Omental fat pad (tissue), 4 donors: ENCODE measurements around the gene POLR3E. TPM values are rescaled to one million over a fixed set of nuclear protein-coding genes. Genes with fewer than 3 reads are reported as not detected.

ENCODE experiments used
- ATAC-seq: fragments of 150-250 bp; one replicate; pipeline ENCODE4 v1.9.1; 2016; ENCODE audit warnings: mild to moderate bottlenecking, moderate library complexity; ENCODE audit not compliant: low FRiP score
- DNase-seq: peaks from one replicate; pipeline ENCODE4 v3.0.0-alpha.2; 2019; ENCODE audit warnings: low spot score
- total RNA-seq, 4 donors: library from RNA; depleted of rRNA; stranded (reverse); fragments of >200 nt; gene quantifications; one replicate each; pipeline ENCODE4 v1.1.0, GENCODE V29; 2016
- TF ChIP-seq, protein P1 (sequence below), 3 donors: fragments of 450-650 bp; IDR thresholded peaks; one replicate each; pipeline ENCODE4 v1.5.1; 2016 to 2017; ENCODE audit warnings: antibody characterized with exemption in 3 of 3, mild to moderate bottlenecking in 3 of 3, moderate library complexity in 2 of 3

POLR3E gene
- total RNA-seq, 4 donors from 2014 or later = 46.3 to 73.4 (median 54.0) TPM

DNA sequence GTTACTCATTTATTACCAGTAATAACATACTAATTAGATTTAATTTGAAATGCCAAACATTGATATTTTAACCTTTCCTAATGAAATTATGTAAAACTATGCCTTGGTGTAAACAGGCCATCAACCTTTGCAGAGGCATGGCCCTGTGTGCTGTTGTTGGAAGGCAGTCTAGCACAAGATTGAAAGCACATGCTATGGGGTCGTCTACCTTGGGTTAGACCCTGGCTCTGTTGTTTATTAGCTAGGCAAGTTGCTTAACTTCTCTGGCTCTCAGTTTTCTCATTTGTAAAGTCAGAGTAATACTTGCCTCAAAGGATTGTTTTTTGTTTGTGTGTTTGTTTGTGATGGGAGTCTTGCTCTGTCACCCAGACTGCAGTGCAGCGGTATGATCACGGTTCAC is 86.6 kb downstream of the POLR3E start:
- ATAC-seq (no peak), DNase-seq (no peak)
- TF ChIP-seq, protein P1, sequence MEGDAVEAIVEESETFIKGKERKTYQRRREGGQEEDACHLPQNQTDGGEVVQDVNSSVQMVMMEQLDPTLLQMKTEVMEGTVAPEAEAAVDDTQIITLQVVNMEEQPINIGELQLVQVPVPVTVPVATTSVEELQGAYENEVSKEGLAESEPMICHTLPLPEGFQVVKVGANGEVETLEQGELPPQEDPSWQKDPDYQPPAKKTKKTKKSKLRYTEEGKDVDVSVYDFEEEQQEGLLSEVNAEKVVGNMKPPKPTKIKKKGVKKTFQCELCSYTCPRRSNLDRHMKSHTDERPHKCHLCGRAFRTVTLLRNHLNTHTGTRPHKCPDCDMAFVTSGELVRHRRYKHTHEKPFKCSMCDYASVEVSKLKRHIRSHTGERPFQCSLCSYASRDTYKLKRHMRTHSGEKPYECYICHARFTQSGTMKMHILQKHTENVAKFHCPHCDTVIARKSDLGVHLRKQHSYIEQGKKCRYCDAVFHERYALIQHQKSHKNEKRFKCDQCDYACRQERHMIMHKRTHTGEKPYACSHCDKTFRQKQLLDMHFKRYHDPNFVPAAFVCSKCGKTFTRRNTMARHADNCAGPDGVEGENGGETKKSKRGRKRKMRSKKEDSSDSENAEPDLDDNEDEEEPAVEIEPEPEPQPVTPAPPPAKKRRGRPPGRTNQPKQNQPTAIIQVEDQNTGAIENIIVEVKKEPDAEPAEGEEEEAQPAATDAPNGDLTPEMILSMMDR (IDR thresholded peaks at IDR 0.05) = no peak

Other genes starting within 250 kb of the POLR3E start
- under 1 TPM in 1 of 4 donors, not detected in 3; 0.24 TPM for gene VWA3A, start 204.9 kb upstream of the POLR3E start, total RNA-seq
- gene SDR42E2, start 134.9 kb upstream of the POLR3E start, total RNA-seq = not detected
- 10 to 100 TPM; 14.7 to 59.9 (median 26.4) TPM for gene EEF2K, start 91.1 kb upstream of the POLR3E start, total RNA-seq
- gene CDR2, start 77.2 kb downstream of the POLR3E start, total RNA-seq = 10 to 100 TPM; 20.1 to 26.8 (median 25.3) TPM
- 100 to 1,000 TPM; 111 to 574 (median 286) TPM for gene NPIPB5, start 213.5 kb downstream of the POLR3E start, total RNA-seq